Cardiac fibroblast (primary cell): ENCODE results near the gene MYOCD.

ENCODE experiments used
- DNase-seq, 2 donors: peaks; one replicate each; pipeline versions ENCODE4 v3.0.0 to v3.0.0-alpha.2; 2010; ENCODE audit warnings: low read depth in 2 of 2
- H3K4me3 ChIP-seq, 2 donors: replicated peaks in 1 of 2; 1 replicate in 1 of 2; 2 replicates in 1 of 2; pipeline ENCODE4 v1.5.1; 2011; ENCODE audit warnings: low read depth in 2 of 2, low read length in 2 of 2, mild to moderate bottlenecking in 2 of 2, moderate library complexity in 1 of 2
- TF ChIP-seq, protein P1 (sequence below): IDR thresholded peaks from one replicate; pipeline ENCODE4 v1.5.1; 2011; ENCODE audit warnings: low read depth, mild to moderate bottlenecking, low read length, inconsistent platforms

The MYOCD gene

DNA sequence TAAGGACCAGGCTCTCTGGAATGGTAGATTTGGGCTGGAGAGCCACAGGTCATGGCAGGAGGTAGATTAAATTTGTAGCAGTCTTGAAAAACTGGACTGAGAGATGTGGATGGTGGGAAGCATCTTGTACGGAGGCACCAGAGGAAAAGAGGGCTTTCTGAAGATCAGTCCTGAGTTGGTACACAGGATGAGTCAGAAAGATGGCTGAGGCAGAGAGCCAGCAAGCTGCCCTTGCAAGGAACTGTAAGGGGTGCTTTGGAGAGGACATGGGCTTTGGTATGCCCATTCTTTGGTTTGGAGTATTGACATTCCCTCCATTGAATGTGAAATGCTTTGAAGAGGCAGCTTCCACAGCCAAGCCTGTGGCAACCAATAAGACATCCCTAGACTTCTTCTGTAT, 55.9 kb downstream of the MYOCD start:
- no peak for DNase-seq
- TF ChIP-seq, protein P1, sequence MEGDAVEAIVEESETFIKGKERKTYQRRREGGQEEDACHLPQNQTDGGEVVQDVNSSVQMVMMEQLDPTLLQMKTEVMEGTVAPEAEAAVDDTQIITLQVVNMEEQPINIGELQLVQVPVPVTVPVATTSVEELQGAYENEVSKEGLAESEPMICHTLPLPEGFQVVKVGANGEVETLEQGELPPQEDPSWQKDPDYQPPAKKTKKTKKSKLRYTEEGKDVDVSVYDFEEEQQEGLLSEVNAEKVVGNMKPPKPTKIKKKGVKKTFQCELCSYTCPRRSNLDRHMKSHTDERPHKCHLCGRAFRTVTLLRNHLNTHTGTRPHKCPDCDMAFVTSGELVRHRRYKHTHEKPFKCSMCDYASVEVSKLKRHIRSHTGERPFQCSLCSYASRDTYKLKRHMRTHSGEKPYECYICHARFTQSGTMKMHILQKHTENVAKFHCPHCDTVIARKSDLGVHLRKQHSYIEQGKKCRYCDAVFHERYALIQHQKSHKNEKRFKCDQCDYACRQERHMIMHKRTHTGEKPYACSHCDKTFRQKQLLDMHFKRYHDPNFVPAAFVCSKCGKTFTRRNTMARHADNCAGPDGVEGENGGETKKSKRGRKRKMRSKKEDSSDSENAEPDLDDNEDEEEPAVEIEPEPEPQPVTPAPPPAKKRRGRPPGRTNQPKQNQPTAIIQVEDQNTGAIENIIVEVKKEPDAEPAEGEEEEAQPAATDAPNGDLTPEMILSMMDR: no peak
- H3K4me3 ChIP-seq: no peak overlapping the region

DNA sequence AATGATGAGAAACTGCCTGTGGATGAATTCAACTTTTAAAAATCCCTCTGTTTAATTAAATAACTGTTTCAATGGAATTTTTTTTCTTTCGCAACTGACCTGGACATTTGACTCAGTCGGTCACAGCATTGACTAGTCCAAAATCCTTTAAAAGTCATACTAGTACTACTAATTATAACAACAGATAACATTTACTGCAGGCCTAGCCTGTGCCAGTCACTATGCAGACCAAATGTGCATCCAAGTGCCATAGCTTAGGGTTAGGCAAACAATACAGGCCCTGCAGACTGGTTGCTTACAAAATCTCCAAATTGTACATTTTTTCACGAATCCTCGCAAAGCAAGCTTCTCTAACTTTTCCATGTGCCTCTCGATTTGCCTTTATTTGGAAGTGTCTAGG, 56.6 kb downstream of the MYOCD start:
- TF ChIP-seq, protein P1: no peak
- no peak for DNase-seq
- no peak overlapping the region for H3K4me3 ChIP-seq

DNA sequence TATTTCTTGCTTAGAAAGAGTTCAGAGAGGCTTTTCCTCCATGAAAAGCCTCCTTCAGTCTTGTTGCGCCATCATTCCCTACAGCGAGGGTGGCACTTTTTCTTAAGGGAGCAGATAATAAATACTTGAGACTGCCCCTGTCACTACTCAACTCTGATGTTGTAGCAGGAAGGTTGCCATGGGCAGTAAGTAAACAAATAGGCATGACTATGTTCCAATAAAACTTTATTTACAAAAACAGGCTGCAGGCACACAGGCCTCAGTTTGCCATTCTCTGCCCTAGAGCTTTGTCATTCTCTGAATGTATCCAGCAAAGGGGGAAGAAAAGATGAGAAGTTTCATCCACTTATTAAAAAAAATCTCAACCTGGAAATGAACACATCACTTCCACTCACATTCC, 60.4 kb downstream of the MYOCD start:
- no peak for DNase-seq
- TF ChIP-seq, protein P1: no peak
- no peak overlapping the region for H3K4me3 ChIP-seq

DNA sequence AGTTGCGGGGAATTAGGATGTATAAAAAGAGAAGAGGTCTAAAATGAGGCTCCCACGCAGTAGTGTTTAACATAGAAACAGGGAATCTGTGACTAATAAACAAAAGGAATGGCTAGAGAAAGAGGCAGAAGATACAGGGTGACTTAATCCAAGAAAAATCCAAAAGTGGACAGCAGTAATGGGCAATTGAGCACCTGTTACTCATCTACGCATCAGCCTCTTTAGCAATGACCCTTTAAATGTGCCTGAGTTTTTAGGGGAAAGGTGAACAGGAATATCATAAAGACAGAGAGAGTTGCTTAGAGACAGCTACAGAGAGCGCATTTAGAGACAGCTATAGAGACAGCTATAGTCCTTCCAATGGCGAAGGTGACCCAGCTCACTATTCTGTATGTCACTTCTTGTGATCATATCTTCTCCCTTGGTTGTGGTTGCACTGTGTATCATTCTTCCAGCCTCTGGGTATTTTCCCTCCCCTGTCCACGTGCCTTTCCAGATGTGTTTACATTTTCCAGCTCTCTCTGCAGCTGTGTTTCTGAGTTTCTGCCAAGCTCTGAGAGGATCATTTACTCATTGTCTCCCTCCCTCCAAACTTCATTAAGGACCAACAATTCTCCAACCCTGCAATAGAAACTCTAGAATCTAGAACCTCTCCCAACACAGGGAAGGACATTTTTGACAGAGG, 61.5 kb downstream of the MYOCD start:
- DNase-seq: peak in 1 of 2 donors; percentile 53

DNA sequence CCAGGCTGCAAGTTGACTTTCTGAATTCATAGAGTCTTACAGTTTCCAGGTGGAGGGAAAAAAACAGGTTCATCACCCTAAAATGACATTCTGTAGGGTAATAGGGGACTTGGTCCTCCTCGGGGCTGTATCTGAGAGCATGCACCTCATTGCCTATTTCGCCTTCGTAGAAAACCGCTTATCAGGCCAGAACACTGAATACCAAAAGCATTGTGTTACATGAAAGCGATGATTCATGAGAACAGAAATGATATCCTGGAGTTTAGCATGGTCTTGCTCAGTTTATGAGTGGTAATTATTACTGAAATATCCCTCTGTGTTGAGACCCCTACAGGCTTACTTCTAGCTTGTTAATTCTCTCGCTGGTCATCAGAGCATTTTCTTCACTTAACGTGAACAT, 62.2 kb downstream of the MYOCD start:
- TF ChIP-seq, protein P1: no peak
- peak; percentile 33 to 49 for DNase-seq
- H3K4me3 ChIP-seq: no peak overlapping the region

More for the DNA sequence above, 61.5 kb downstream of the MYOCD start:
- TF ChIP-seq, protein P1: no peak
- H3K4me3 ChIP-seq: no peak overlapping the region

DNA sequence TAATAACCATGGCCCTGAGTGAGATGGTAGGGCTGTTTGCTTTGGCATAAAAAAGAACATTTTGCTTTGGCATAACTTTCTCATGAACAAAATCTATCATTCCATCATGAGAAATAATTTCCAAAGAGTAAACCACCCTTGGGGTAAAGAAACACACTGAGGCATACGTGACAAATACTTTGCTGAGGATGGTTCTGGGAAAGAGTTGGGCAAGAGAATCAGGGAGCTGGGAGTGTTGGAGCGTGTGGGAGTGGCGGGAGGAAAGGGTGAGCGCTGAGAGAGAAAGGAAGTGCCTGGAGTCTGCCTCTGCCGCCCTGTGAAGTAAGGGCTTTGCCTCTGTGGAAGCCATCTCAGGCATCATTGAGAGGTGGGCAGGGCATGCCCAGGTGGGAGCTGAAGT, 63.4 kb downstream of the MYOCD start:
- DNase-seq: peak; percentile 53 to 65

More for the DNA sequence above, 63.4 kb downstream of the MYOCD start:
- no peak overlapping the region for H3K4me3 ChIP-seq
- TF ChIP-seq, protein P1: no peak
